ENCODE data around the gene RABEP2.

DNA sequence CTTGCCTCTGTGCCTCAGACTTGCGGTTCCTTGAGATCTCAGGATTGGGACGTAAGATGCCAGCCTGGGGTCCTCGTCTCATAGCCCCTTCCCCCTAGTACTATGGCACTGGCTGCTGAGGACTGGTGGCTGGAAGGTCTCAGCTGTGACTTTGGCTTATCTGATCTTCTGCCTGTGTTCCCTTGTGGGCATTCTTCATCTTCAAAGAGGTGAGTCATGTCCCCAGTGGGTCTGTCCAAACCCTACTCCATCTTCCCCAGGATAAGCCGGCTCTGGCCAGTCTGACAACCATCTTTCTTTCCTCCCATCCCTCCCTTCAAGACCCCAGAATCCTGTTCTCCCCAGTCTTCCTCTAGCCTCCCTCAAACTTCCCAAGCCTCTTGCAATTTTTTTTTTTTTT lies 10.3 kb upstream of the RABEP2 start:
- no peak for TF ChIP-seq CTCF (IDR thresholded peaks at IDR 0.05)
- no peak for TF ChIP-seq SMC3 (IDR thresholded peaks at IDR 0.05)
- TF ChIP-seq KDM1A (IDR thresholded peaks at IDR 0.05; ENCODE audit: low read depth), result no peak
- TF ChIP-seq ESRRA (IDR thresholded peaks at IDR 0.05; ENCODE audit: borderline replicate concordance, low read length), result no peak
- TF ChIP-seq CHD4 (IDR thresholded peaks at IDR 0.05; ENCODE audit: borderline replicate concordance), result no peak

Measured in A549 (cell line).